ENCODE data around the gene PSTK. TPM values are rescaled to one million over a fixed set of nuclear protein-coding genes. Genes with fewer than 3 reads are reported as not detected.

Gene PSTK
- polyA plus RNA-seq, 1 donor from 2014 or later, result 21.0 TPM

DNA sequence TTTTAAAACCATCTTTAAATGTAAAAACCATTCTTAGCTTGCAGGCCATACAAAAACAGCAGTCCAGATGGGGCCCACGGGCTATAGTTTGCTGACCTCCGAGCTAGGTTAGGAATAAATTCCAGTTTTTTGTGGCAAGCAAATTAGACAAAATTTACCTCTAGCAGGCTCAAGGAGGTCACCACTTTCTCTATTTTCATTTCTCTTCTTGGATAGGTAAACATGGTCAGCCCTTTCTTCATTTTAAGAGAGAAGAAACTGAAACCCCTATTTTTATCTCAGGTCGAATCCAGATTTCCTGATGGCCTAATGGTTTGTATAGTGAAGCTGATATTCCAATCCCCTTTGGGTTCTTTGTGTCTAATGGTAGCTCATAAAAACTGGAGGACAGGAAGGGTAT is 17.7 kb downstream of the PSTK start:
- no peak overlapping the region for H2AFZ ChIP-seq (ENCODE audit: low read depth, low read length)
- no peak overlapping the region for H3K9ac ChIP-seq (ENCODE audit: low read length)
- no peaks in the 10 kb centered on the region for H3K36me3 ChIP-seq (ENCODE audit: insufficient read depth, low read length)
- TF ChIP-seq EP300 (conservative IDR thresholded peaks at IDR 0.05; ENCODE audit: poor library complexity, severe bottlenecking) (no peak), POLR2AphosphoS5 (IDR thresholded peaks at IDR 0.05) (no peak), CTCF (IDR thresholded peaks at IDR 0.05; ENCODE audit: poor library complexity, severe bottlenecking) (no peak), EZH2 (IDR thresholded peaks at IDR 0.05; ENCODE audit: borderline replicate concordance, insufficient read depth, low read length, poor library complexity, severe bottlenecking) (no peak), MXI1 (conservative IDR thresholded peaks at IDR 0.05; ENCODE audit: poor library complexity, severe bottlenecking) (no peak), TAF1 (IDR thresholded peaks at IDR 0.05; ENCODE audit: low read depth) (no peak), RAD21 (conservative IDR thresholded peaks at IDR 0.05) (no peak), SMC3 (conservative IDR thresholded peaks at IDR 0.05; ENCODE audit: poor library complexity) (no peak)
- TF ChIP-seq, protein P1, sequence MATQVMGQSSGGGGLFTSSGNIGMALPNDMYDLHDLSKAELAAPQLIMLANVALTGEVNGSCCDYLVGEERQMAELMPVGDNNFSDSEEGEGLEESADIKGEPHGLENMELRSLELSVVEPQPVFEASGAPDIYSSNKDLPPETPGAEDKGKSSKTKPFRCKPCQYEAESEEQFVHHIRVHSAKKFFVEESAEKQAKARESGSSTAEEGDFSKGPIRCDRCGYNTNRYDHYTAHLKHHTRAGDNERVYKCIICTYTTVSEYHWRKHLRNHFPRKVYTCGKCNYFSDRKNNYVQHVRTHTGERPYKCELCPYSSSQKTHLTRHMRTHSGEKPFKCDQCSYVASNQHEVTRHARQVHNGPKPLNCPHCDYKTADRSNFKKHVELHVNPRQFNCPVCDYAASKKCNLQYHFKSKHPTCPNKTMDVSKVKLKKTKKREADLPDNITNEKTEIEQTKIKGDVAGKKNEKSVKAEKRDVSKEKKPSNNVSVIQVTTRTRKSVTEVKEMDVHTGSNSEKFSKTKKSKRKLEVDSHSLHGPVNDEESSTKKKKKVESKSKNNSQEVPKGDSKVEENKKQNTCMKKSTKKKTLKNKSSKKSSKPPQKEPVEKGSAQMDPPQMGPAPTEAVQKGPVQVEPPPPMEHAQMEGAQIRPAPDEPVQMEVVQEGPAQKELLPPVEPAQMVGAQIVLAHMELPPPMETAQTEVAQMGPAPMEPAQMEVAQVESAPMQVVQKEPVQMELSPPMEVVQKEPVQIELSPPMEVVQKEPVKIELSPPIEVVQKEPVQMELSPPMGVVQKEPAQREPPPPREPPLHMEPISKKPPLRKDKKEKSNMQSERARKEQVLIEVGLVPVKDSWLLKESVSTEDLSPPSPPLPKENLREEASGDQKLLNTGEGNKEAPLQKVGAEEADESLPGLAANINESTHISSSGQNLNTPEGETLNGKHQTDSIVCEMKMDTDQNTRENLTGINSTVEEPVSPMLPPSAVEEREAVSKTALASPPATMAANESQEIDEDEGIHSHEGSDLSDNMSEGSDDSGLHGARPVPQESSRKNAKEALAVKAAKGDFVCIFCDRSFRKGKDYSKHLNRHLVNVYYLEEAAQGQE (IDR thresholded peaks at IDR 0.05; ENCODE audit: borderline replicate concordance), result no peak
- no peaks in the 10 kb centered on the region for H3F3A ChIP-seq (ENCODE audit: insufficient read depth, low read length, poor library complexity, severe bottlenecking)
- no peaks in the 10 kb centered on the region for H4K20me1 ChIP-seq (ENCODE audit: insufficient read depth)
- no peaks in the 10 kb centered on the region for H3K9me2 ChIP-seq (ENCODE audit: insufficient read depth, low read length)
- H3K4me3 ChIP-seq (ENCODE audit: low read length), result no peak overlapping the region
- H3K9me3 ChIP-seq (ENCODE audit: low read length), result no peaks in the 10 kb centered on the region
- no peaks in the 10 kb centered on the region for H3K27me3 ChIP-seq (ENCODE audit: insufficient read depth, low read depth, low read length)
- H3K27ac ChIP-seq (ENCODE audit: low read length), result no peak overlapping the region
- H3K79me2 ChIP-seq (replicated peaks; ENCODE audit: insufficient read depth, low read length), result peaks cover 4% of the 10 kb centered on the region
- H3K4me2 ChIP-seq (ENCODE audit: low read length), result no peak overlapping the region

DNA sequence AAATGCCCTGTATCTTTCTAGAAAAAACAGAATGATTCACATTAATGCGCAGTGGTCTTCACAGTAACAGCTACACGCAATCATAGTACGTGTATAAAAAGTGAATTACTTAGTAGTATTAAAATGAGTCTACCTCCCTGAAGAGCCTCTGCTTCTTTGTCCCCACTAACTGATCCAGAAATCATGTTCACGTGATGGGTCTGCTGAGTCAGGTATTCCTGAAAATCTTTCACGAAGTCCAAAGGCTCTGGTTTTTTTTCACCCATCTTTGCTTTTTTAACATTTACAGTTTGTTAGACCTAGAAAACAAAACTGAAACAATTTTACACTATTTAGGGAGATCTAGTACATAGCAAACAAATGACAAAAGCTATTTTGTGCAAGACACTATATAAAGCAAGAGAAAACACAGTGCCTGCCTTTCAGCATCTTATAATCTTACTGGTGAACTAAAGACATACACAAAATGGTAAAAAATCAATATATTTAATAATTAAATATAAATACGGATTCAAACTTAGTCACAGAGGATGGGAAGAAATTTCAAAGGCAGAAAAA is 18.2 kb downstream of the PSTK start:
- Histone ChIP-seq H3K4me2 (ENCODE audit: low read length) (no peak overlapping the region), H3K9me3 (ENCODE audit: low read length) (no peaks in the 10 kb centered on the region), H4K20me1 (ENCODE audit: insufficient read depth) (no peaks in the 10 kb centered on the region), H3K9ac (ENCODE audit: low read length) (no peak overlapping the region), H2AFZ (ENCODE audit: low read depth, low read length) (no peak overlapping the region), H3K27ac (ENCODE audit: low read length) (no peak overlapping the region), H3K79me2 (replicated peaks; ENCODE audit: insufficient read depth, low read length) (peaks cover 7% of the 10 kb centered on the region), H3K9me2 (ENCODE audit: insufficient read depth, low read length) (no peaks in the 10 kb centered on the region), H3K27me3 (ENCODE audit: insufficient read depth, low read depth, low read length) (no peaks in the 10 kb centered on the region), H3F3A (ENCODE audit: insufficient read depth, low read length, poor library complexity, severe bottlenecking) (no peaks in the 10 kb centered on the region), H3K36me3 (ENCODE audit: insufficient read depth, low read length) (no peaks in the 10 kb centered on the region), H3K4me3 (ENCODE audit: low read length) (no peak overlapping the region)
- no peak for TF ChIP-seq POLR2AphosphoS5 (IDR thresholded peaks at IDR 0.05)
- TF ChIP-seq CTCF (IDR thresholded peaks at IDR 0.05; ENCODE audit: poor library complexity, severe bottlenecking), result no peak
- TF ChIP-seq EP300 (conservative IDR thresholded peaks at IDR 0.05; ENCODE audit: poor library complexity, severe bottlenecking), result no peak

Data from neural cell (in vitro differentiated cells).